CD14-positive monocyte (primary cell): ENCODE results near the gene FHOD3. TPM values are rescaled to one million over a fixed set of nuclear protein-coding genes. Genes with fewer than 3 reads are reported as not detected.

ENCODE experiments used
- DNase-seq, 3 donors: peaks; one replicate each; pipeline ENCODE4 v3.0.0-alpha.2; 2011 to 2022
- H2AFZ ChIP-seq: 2 replicates; pipeline ENCODE4 v1.6.0; 2012; ENCODE audit warnings: mild to moderate bottlenecking, low read depth, low read length, inconsistent platforms; ENCODE audit not compliant: insufficient read depth, poor library complexity, severe bottlenecking
- H3K27ac ChIP-seq, 2 donors: 1 replicate in 1 of 2; 2 replicates in 1 of 2; pipeline ENCODE4 v1.5.1; 2012 to 2013; ENCODE audit warnings: low read length in 2 of 2, control low read depth in 1 of 2, inconsistent platforms in 1 of 2, low read depth in 1 of 2, mild to moderate bottlenecking in 1 of 2
- H3K27me3 ChIP-seq, 2 donors: one replicate each; pipeline versions ENCODE4 v1.6.0 to v1.6.1; 2011 to 2013; ENCODE audit warnings: low read length in 2 of 2; ENCODE audit not compliant: control insufficient read depth in 2 of 2, insufficient read depth in 2 of 2
- H3K36me3 ChIP-seq, 2 donors: replicated peaks in 1 of 2; 1 replicate in 1 of 2; 2 replicates in 1 of 2; pipeline versions ENCODE4 v1.5.1 to v1.6.1; 2012 to 2013; ENCODE audit warnings: low read length in 2 of 2, control low read depth in 1 of 2, inconsistent platforms in 1 of 2, mild to moderate bottlenecking in 1 of 2; ENCODE audit not compliant: insufficient read depth in 2 of 2, control insufficient read depth in 1 of 2
- H3K4me1 ChIP-seq, 2 donors: 1 replicate in 1 of 2; 2 replicates in 1 of 2; pipeline versions ENCODE4 v1.5.1 to v1.6.1; 2012 to 2013; ENCODE audit warnings: low read length in 2 of 2, control low read depth in 1 of 2, inconsistent platforms in 1 of 2, mild to moderate bottlenecking in 1 of 2, moderate library complexity in 1 of 2; ENCODE audit not compliant: insufficient read depth in 2 of 2, control insufficient read depth in 1 of 2
- H3K4me2 ChIP-seq: replicated peaks from 2 replicates; pipeline ENCODE3; 2012; ENCODE audit warnings: low read length, moderate library complexity, mild to moderate bottlenecking; ENCODE audit not compliant: poor library complexity, severe bottlenecking; ENCODE audit errors: extremely low read depth
- H3K4me3 ChIP-seq, 3 experiments: fragments of 200-600 bp in 1 of 3; sonication (generic) in 1 of 3; replicated peaks in 1 of 3; 1 replicate in 2 of 3; 2 replicates in 1 of 3; pipeline ENCODE4 v1.5.1; 2011 to 2013; ENCODE audit warnings: low read length in 3 of 3, mild to moderate bottlenecking in 3 of 3, control low read depth in 2 of 3, low read depth in 2 of 3, inconsistent platforms in 1 of 3, moderate library complexity in 1 of 3
- H3K79me2 ChIP-seq: 2 replicates; pipeline ENCODE4 v1.6.0; 2012; ENCODE audit warnings: mild to moderate bottlenecking, control low read depth, inconsistent platforms, low read length, moderate library complexity; ENCODE audit not compliant: insufficient read depth
- H3K9ac ChIP-seq: 2 replicates; pipeline ENCODE4 v1.6.0; 2017; ENCODE audit warnings: low read length, mild to moderate bottlenecking; ENCODE audit not compliant: insufficient read depth, poor library complexity, severe bottlenecking
- H3K9me3 ChIP-seq, 2 donors: replicated peaks in 1 of 2; 1 replicate in 1 of 2; 2 replicates in 1 of 2; pipeline versions ENCODE4 v1.5.1 to v1.6.1; 2012 to 2013; ENCODE audit warnings: low read length in 2 of 2, control low read depth in 1 of 2; ENCODE audit not compliant: control insufficient read depth in 1 of 2, insufficient read depth in 1 of 2
- H4K20me1 ChIP-seq: 2 replicates; pipeline ENCODE4 v1.6.0; 2012; ENCODE audit warnings: mild to moderate bottlenecking, low read length, control low read depth, moderate library complexity; ENCODE audit not compliant: insufficient read depth
- H3K27ac Mint-ChIP-seq, 7 donors: one replicate each; pipeline ENCODE4 v1.8.0; 2020; ENCODE audit warnings: mild to moderate bottlenecking in 7 of 7, mixed read lengths in 7 of 7, moderate library complexity in 6 of 7, inconsistent platforms in 2 of 7
- H3K27me3 Mint-ChIP-seq, 3 donors: one replicate each; pipeline ENCODE4 v1.8.0; 2021 to 2022; ENCODE audit warnings: low read depth in 3 of 3, mild to moderate bottlenecking in 3 of 3, mixed read lengths in 3 of 3, moderate library complexity in 3 of 3, inconsistent platforms in 1 of 3
- H3K36me3 Mint-ChIP-seq, 2 donors: one replicate each; pipeline ENCODE4 v1.8.0; 2020; ENCODE audit warnings: mixed read lengths in 2 of 2, inconsistent platforms in 1 of 2, mild to moderate bottlenecking in 1 of 2
- H3K4me1 Mint-ChIP-seq: one replicate; pipeline ENCODE4 v1.8.0; 2020; ENCODE audit warnings: mild to moderate bottlenecking, mixed read lengths
- H3K4me3 Mint-ChIP-seq, 2 donors: one replicate each; pipeline ENCODE4 v1.8.0; 2020; ENCODE audit warnings: mild to moderate bottlenecking in 2 of 2, mixed read lengths in 2 of 2, moderate library complexity in 1 of 2
- H3K9me3 Mint-ChIP-seq, 7 donors: one replicate each; pipeline ENCODE4 v1.8.0; 2020 to 2022; ENCODE audit warnings: mixed read lengths in 7 of 7, mild to moderate bottlenecking in 6 of 7, moderate library complexity in 6 of 7, inconsistent platforms in 2 of 7
- CTCF ChIP-seq: fragments of 200-600 bp; IDR thresholded peaks from one replicate; pipeline ENCODE4 v1.8.0; 2022; ENCODE audit warnings: antibody characterized with exemption, mild to moderate bottlenecking
- WGBS: methylation state at CpG from one replicate; pipeline ENCODE4 v1.1.5; 2013; ENCODE audit warnings: missing lambda C conversion rate; ENCODE audit not compliant: insufficient coverage; 5-methylcytosine and 5-hydroxymethylcytosine counted together
- intact Hi-C, 2 donors: fragments of 100-400 bp; cut with micrococcal nuclease; formaldehyde crosslinking; loops; one replicate each; pipeline versions ENCODE4 v1.15.0 to v1.15.1; 2023
- polyA plus RNA-seq, 3 donors: library from polyadenylated mRNA; depleted of rRNA in 1 of 3; unstranded in 2 of 3; stranded (reverse) in 1 of 3; fragments of 300-500 nt in 2 of 3; fragments of >200 nt in 1 of 3; fragmentation: Illumina TruSeq in 2 of 3; gene quantifications; 1 replicate in 2 of 3; 2 replicates in 1 of 3; pipeline ENCODE4 v1.2.3, GENCODE V29; 2012 to 2021

FHOD3 gene
- polyA plus RNA-seq, 3 donors: not detected

GRCh38 chr18:36392979-36393287 lies 95.4 kb downstream of the FHOD3 start:
- Histone ChIP-seq H3K4me2 (no peak overlapping the region), H2AFZ (no peak overlapping the region), H3K4me1 (no peaks in the 10 kb centered on the region), H3K27me3 (no peaks in the 10 kb centered on the region), H4K20me1 (no peaks in the 10 kb centered on the region), H3K9ac (no peak overlapping the region), H3K9me3 (no peaks in the 10 kb centered on the region), H3K79me2 (no peaks in the 10 kb centered on the region), H3K36me3 (no peaks in the 10 kb centered on the region), H3K27ac (no peak overlapping the region), H3K4me3 (no peak overlapping the region)
- Mint-ChIP-seq H3K9me3 (peaks cover 4 to 22% (median 14%) of the 10 kb centered on the region in 7 donors), H3K27ac (no peak overlapping the region), H3K4me1 (no peaks in the 10 kb centered on the region), H3K27me3 (peaks cover 3 to 6% (median 4%) of the 10 kb centered on the region in 3 donors), H3K4me3 (no peak overlapping the region), H3K36me3 (no peaks in the 10 kb centered on the region)
- intact Hi-C loops: no loop called here
- TF ChIP-seq CTCF: no peak
- WGBS: 100% methylated on average over 1 of the region's 3 CpGs
- no peak for DNase-seq

- no peaks in the 10 kb centered on the region for H3K4me1 ChIP-seq
- peaks cover 3 to 4% of the 10 kb centered on the region in 2 donors for H3K9me3 ChIP-seq
- no peaks in the 10 kb centered on the region for H3K79me2 ChIP-seq
- no peaks in the 10 kb centered on the region for H4K20me1 ChIP-seq
- no peak overlapping the region for H3K4me3 ChIP-seq
- no CpG with 5 or more reads among the region's 3 CpGs for WGBS
- Mint-ChIP-seq H3K27me3 (peaks cover 3 to 5% (median 4%) of the 10 kb centered on the region in 3 donors), H3K9me3 (peaks cover 4 to 25% (median 14%) of the 10 kb centered on the region in 7 donors), H3K4me3 (no peak overlapping the region), H3K27ac (no peak overlapping the region), H3K36me3 (no peaks in the 10 kb centered on the region), H3K4me1 (no peaks in the 10 kb centered on the region)
- no peak for DNase-seq
- H3K4me2 ChIP-seq: no peak overlapping the region
- H3K27ac ChIP-seq: no peak overlapping the region
- TF ChIP-seq CTCF: no peak
- no peaks in the 10 kb centered on the region for H3K27me3 ChIP-seq
- H3K36me3 ChIP-seq: no peaks in the 10 kb centered on the region
- intact Hi-C loops: no loop called here
- H2AFZ ChIP-seq: no peak overlapping the region
- no peak overlapping the region for H3K9ac ChIP-seq
Measured at GRCh38 chr18:36394486-36394885, 97.0 kb downstream of the FHOD3 start.
